Jurkat, Clone E6-1 (cell line): ENCODE measurements around the gene LARGE1. TPM values are rescaled to one million over a fixed set of nuclear protein-coding genes. Genes with fewer than 3 reads are reported as not detected.

Experiments
- DNase-seq: peaks from one replicate; pipeline ENCODE4 v3.0.0-alpha.2; 2011; ENCODE audit warnings: low read depth, low spot score
- H3K4me3 ChIP-seq: 2 replicates; pipeline ENCODE4 v1.5.1; 2011; ENCODE audit warnings: mild to moderate bottlenecking, low read length, control low read depth, moderate library complexity
- polyA plus RNA-seq: library from polyadenylated mRNA; unstranded; fragments of >200 nt; gene quantifications from one replicate; pipeline ENCODE4 v1.2.1, GENCODE V29; 2012; ENCODE audit warnings: missing spikeins; ENCODE audit not compliant: insufficient read length, insufficient read depth

The LARGE1 gene
- polyA plus RNA-seq: not detected

- DNase-seq: no peak
- H3K4me3 ChIP-seq: peak within 1 kb of the TSS; percentile 58
Observed at GRCh38 chr22:33920197-33920540, at the start of gene LARGE1. Gene LARGE1 (minus strand): TSS chr22:33920476.

- no peak for DNase-seq
- no peak overlapping the region for H3K4me3 ChIP-seq
Observed at GRCh38 chr22:33969045-33969444, 48.8 kb upstream of the LARGE1 start.

- no peak overlapping the region for H3K4me3 ChIP-seq
- DNase-seq: no peak
Observed at GRCh38 chr22:33964121-33964520, 43.8 kb upstream of the LARGE1 start.

- DNase-seq: no peak
- no peak overlapping the region for H3K4me3 ChIP-seq
Observed at GRCh38 chr22:33962409-33962808, 42.1 kb upstream of the LARGE1 start.

- no peak overlapping the region for H3K4me3 ChIP-seq
- no peak for DNase-seq
Observed at GRCh38 chr22:33958741-33959140, 38.5 kb upstream of the LARGE1 start.

- DNase-seq: no peak
- no peak overlapping the region for H3K4me3 ChIP-seq
Observed at GRCh38 chr22:33957086-33957485, 36.8 kb upstream of the LARGE1 start.

GRCh38 chr22:33952776-33953175 lies 32.5 kb upstream of the LARGE1 start:
- no peak for DNase-seq

GRCh38 chr22:33940741-33941140 lies 20.5 kb upstream of the LARGE1 start:
- DNase-seq: no peak
- H3K4me3 ChIP-seq: no peak overlapping the region

More at GRCh38 chr22:33952776-33953175, 32.5 kb upstream of the LARGE1 start:
- H3K4me3 ChIP-seq: no peak overlapping the region

- no peak overlapping the region for H3K4me3 ChIP-seq
- DNase-seq: no peak
Observed at GRCh38 chr22:33932997-33933396, 12.7 kb upstream of the LARGE1 start.

- no peak for DNase-seq
- no peak overlapping the region for H3K4me3 ChIP-seq
Observed at GRCh38 chr22:33931406-33931805, 11.1 kb upstream of the LARGE1 start.

GRCh38 chr22:33927752-33928151 lies 7.5 kb upstream of the LARGE1 start:
- DNase-seq: no peak
- no peak overlapping the region for H3K4me3 ChIP-seq

- DNase-seq: no peak
- no peak overlapping the region for H3K4me3 ChIP-seq
Observed at GRCh38 chr22:33925194-33925593, 4.9 kb upstream of the LARGE1 start.

GRCh38 chr22:33923660-33924246 lies 3.5 kb upstream of the LARGE1 start:
- peak; percentile 43 for DNase-seq
- H3K4me3 ChIP-seq: no peak overlapping the region

GRCh38 chr22:33923033-33923432 lies 2.8 kb upstream of the LARGE1 start:
- H3K4me3 ChIP-seq: no peak overlapping the region
- DNase-seq: no peak

GRCh38 chr22:33922349-33922681 lies 2.0 kb upstream of the LARGE1 start:
- H3K4me3 ChIP-seq: no peak overlapping the region
- no peak for DNase-seq

- DNase-seq: no peak
- H3K4me3 ChIP-seq: peak overlapping the region; percentile 58
Observed at GRCh38 chr22:33921525-33922348, 1.5 kb upstream of the LARGE1 start.

- peak overlapping the region; percentile 58 for H3K4me3 ChIP-seq
- DNase-seq: peak; percentile 84
Observed at GRCh38 chr22:33920927-33921524, 750 bp upstream of the LARGE1 start.

- H3K4me3 ChIP-seq: no peak overlapping the region
Observed at GRCh38 chr22:33919391-33920196, 682 bp downstream of the LARGE1 start.

GRCh38 chr22:33918676-33919365 lies 1.5 kb downstream of the LARGE1 start:
- no peak for DNase-seq
- H3K4me3 ChIP-seq: no peak overlapping the region

More at GRCh38 chr22:33919391-33920196, 682 bp downstream of the LARGE1 start:
- DNase-seq: no peak
